Fibroblast of skin of left biceps (primary cell): ENCODE data around the gene RAC3.

Experiments
- DNase-seq, 2 experiments: peaks; one replicate each; pipeline ENCODE4 v3.0.0-alpha.2; 2013; ENCODE audit warnings: low read depth in 2 of 2

The RAC3 gene

DNA sequence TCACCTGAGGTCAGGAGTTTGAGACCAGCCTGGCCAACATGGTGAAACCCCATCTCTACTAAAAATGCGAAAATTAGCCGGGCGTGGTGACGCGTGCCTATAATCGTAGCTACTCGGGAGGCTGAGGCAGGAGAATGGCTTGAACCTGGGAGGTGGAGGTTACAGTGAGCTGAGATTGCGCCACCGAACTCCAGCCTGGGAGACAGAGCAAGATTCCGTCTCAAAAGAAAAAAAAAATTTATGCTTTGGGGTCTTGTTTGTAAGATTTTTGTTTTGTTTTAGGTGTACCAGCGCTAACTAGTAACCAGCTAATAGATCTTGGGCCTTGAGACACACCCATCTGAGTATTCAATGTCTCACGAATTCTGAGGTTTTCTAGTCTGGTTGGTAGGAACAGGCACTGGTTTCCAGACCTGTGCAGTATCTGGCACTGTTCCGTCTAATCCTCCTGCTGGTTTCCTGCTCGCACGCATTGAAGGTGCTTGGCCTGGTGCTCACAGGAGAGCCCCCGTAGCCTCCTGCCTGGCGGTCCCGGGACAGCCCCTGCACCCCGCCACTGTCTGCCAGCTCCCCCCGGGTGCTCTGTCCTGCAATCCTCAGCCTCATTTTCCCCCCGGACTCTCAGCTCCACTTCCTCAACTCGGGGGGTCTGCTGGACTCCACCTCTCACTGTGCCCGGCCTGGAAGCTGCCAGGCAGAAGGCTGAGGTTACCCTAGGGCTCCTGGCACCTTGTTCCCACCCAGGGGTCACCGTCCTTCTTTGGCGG lies 44.7 kb downstream of the RAC3 start:
- no peak for DNase-seq

DNA sequence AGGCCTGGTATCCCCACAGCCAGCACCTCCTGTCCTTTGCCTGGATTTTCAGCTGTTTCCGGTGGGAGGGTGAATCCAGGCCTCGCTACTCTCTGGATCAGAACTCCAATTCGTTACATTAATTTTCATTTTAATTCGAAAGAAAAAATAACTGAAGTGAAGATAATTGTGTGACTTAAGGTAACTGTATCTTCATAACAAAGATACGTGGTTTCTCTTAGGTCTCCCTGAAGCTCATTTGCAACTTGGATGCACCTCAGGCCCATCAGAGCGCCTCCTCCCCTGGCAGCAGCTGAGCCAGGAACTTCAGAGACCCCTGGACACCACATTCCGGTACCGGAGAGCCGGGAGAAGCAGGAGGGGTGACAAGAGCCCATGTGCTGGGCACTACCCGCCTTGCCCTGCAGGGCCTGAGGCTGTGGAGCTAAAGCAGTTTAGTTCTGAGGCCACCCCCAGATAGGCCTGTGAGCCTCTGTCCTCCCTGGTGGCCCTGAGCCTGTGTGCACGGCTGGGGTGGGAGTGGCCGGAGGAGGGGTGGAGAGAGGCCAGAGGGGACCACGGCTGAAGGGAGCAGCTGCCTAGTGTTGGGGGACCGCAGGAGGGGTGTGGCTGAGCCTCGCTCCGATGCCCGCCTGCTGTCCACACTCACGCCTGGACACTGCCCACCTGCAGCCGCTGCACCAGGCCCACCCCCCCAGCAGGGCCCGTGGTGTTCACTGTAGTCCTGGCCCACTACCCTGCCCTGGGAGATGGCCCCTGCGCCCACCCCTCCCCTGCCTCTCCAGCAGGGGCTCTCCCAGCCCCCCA lies 45.5 kb downstream of the RAC3 start:
- no peak for DNase-seq

DNA sequence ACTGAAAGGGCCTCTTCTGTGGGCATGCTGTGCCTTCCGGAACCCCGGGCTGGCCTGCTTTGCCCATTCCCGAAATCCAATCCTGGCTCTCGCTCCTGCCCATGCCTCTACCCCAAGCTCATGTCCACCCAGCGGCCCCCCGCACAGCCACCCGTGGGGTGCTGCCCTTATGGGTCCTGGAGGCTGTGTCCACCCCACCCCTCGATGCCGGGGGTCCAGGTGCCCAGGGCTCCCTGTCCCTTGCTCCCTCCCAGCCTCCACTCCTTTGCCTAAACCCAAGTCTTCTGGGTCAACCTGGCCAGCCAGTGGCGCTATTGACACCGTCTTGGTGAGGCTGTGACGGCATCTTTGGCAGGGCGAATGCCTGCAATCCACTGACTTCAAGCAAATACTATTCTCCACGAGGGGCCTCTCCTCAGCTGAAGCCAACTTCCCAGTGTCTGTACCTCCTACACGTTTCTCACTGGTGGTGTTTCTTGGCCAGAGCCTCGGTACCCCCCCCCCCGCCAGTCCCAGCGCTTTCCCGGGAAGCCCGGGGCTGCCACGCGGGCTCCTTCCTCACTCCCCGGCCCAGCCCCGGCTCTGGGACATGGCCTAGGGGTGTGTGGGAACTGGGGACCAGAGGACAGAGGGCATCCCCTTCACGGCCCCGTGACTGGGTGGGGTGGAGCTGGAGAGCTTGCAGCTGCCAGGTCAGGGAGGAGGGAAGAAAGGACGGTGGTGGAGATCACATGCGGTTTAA lies 46.3 kb downstream of the RAC3 start:
- DNase-seq: no peak

- no peak for DNase-seq
Observed at GRCh38 chr17:82078433-82078832, 47.0 kb downstream of the RAC3 start.

- no peak for DNase-seq
Observed at GRCh38 chr17:82079001-82079677, 47.7 kb downstream of the RAC3 start.

DNA sequence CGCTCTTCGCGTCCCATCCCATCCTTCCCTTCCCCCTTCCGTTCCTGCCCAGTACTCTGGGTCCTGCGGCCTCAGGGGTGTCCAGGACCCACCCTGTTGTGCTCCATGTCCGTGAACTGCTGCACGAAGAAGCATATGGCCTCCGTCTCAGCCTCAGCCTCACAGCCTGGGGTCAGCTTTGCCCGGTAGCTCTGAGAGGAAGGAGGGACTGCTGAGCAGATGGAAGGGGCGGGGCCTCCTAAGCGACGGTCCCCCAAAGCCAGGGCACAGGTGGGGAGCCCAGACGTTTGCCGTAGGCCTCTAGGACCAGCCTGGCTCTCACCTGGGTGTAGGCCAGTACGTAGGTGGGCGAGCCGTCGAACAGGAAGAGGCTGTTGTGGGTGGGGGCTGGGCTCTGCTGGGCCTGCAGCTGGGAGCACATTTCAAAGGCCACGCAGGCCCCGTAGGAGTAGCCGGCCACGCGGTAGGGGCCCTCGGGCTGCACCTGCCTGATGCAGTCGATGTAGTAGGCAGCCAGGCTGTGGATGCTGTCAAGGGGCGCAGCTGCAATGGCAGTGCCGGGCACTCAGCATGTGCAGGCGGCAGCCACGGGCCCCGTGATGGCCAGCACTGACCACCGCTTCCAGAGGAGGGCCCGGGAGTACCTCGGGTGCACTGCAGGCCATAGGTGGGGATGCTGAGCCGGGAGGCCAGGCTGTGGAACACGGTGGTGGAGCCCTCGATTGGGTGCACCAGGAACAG lies 48.7 kb downstream of the RAC3 start:
- no peak for DNase-seq

GRCh38 chr17:82080789-82081464 lies 49.4 kb downstream of the RAC3 start:
- no peak for DNase-seq

GRCh38 chr17:82081546-82081945 lies 50.1 kb downstream of the RAC3 start:
- DNase-seq: no peak

DNA sequence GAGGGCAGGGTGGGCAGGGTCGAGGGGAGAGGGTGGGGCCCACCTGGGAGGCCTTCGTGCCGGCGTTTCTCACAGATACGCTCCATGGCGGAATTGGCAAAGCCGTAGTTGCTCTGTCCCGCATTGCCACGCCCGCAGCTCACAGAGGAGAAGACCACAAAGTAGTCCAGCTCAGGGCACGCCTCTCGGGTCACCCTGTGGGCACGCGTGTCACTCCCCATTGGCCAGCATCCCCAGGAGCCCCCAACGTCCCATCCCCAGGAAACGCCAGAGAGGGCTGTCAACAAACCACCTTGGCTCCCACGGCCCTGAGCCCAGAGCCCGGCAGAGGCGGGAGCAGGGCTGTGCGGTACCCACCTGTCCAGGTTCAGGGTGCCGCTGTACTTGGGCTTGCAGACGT lies 50.5 kb downstream of the RAC3 start:
- no peak for DNase-seq

DNA sequence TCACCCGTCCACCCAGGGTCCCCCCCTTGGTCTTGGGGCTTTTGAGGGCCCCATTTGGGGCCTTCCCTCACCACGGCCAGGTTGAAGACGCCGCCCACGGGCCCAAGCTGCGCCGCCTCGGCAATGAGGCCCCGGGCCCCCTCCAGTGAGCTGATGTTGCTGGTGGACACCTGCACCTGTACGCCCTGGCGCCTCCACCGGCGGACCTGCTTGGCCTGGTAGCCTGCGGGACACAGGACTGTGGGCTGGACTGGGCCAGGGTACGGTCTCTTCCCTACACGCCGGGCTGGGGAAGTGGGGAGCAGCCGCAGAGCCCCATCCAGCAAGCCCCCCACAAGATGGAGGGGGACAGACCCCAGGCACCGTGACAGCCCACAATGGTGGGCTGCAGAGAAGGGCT lies 51.0 kb downstream of the RAC3 start:
- DNase-seq: no peak

DNA sequence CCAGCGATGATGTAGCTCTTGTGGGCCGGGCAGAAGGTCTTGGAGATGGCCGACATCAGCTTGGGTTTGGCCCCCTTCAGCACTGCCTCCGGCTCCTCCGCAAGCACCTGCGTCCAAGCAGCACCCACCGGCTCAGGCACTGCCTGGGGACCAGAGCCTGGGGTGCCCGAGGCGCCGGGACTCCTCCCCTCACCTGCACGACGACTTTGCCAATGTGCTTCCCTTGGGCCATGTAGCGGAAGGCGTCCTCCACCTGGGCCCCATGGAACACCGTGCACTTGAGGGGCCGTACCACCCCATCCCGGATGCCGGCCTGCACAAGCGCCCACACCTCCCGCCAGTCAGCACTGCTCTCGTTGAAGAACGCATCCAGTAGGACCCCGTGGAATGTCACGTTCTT lies 51.5 kb downstream of the RAC3 start:
- no peak for DNase-seq
